Transverse colon (tissue), 3 donors: ENCODE data around the gene DIS3L.

Source experiments
- CTCF ChIP-seq, 5 experiments: fragments of 200-600 bp in 3 of 5; fragments of 450-650 bp in 2 of 5; sonication (generic) in 3 of 5; IDR thresholded peaks; 1 replicate in 2 of 5; 2 replicates in 3 of 5; pipeline ENCODE4 v1.5.1; 2016 to 2017; ENCODE audit warnings: antibody characterized with exemption in 5 of 5, inconsistent platforms in 3 of 5, mild to moderate bottlenecking in 2 of 5, moderate library complexity in 1 of 5
- POLR2A ChIP-seq: fragments of 450-650 bp; IDR thresholded peaks from one replicate; pipeline ENCODE4 v1.6.1; 2016; ENCODE audit warnings: antibody characterized with exemption, mild to moderate bottlenecking, moderate library complexity

- no peak for TF ChIP-seq CTCF (IDR thresholded peaks at IDR 0.05)
- no peak for TF ChIP-seq POLR2A
Observed at GRCh38 chr15:66310786-66311185, 17.4 kb downstream of the DIS3L start.
